Measurements from ENCODE around the gene C2CD4D. TPM values are rescaled to one million over a fixed set of nuclear protein-coding genes. Genes with fewer than 3 reads are reported as not detected.

C2CD4D gene
- total RNA-seq, 1 experiment from 2014 or later, result 0.94 TPM

- TF ChIP-seq E2F1 (CRISPR knock-in tag; IDR thresholded peaks at IDR 0.05) (no peak), TEAD1 (CRISPR knock-in tag; IDR thresholded peaks at IDR 0.05) (peak; percentile 78; the same call in 1 of the 2 replicates), ZNF671 (CRISPR knock-in tag; IDR thresholded peaks at IDR 0.05) (no peak), STAT6 (CRISPR knock-in tag; conservative IDR thresholded peaks at IDR 0.05; ENCODE audit: low read depth) (no peak), CREM (CRISPR knock-in tag; IDR thresholded peaks at IDR 0.05) (no peak; the same call in 1 of the 2 replicates)
These were observed 49.3 kb downstream of the C2CD4D start, which contains the start of gene TDRKH (continued) for GRCh38 chr1:151790071-151790939.

Other genes with a start within 250 kb of the C2CD4D start
- gene SNX27, start 227.8 kb downstream of the C2CD4D start, total RNA-seq (2021), result 50.0 to 56.0 TPM (median 50.3 TPM) in 3 replicates
- 0.34 to 0.64 TPM (median 0.42 TPM) in 3 replicates for gene CELF3, start 123.0 kb downstream of the C2CD4D start, total RNA-seq (2021)
- 0.92 TPM in 1 of 3 replicates, not detected in the others for gene RIIAD1, start 118.3 kb downstream of the C2CD4D start, total RNA-seq (2021)
- 88.8 to 99.3 TPM (median 95.5 TPM) in 3 replicates for gene MRPL9, start 76.3 kb downstream of the C2CD4D start, total RNA-seq (2021)
- 21.8 to 25.3 TPM (median 24.0 TPM) in 3 replicates for gene TDRKH, start 49.3 kb downstream of the C2CD4D start, total RNA-seq (2021)
- not detected in 3 replicates for gene LINGO4, start 34.4 kb downstream of the C2CD4D start, total RNA-seq (2021)
- gene RORC, start 8.0 kb downstream of the C2CD4D start, total RNA-seq (2021), result 0.30 to 0.53 TPM (median 0.44 TPM) in 3 replicates
- gene THEM5, start 13.9 kb upstream of the C2CD4D start, total RNA-seq (2021), result not detected in 3 replicates
- gene THEM4, start 69.7 kb upstream of the C2CD4D start, total RNA-seq (2021), result 8.0 to 10.9 TPM (median 8.8 TPM) in 3 replicates
- 150 to 161 TPM (median 159 TPM) in 3 replicates for gene S100A10, start 154.0 kb upstream of the C2CD4D start, total RNA-seq (2021)
- gene S100A11, start 197.2 kb upstream of the C2CD4D start, total RNA-seq (2021), result 126 to 181 TPM (median 163 TPM) in 3 replicates
- not detected in 3 replicates for gene TCHHL1, start 249.2 kb upstream of the C2CD4D start, total RNA-seq (2021)

Measured in WTC11 (cell line).